K562 (cell line): ENCODE results near the gene CREG2. TPM values are rescaled to one million over a fixed set of nuclear protein-coding genes. Genes with fewer than 3 reads are reported as not detected.

Experiments
- ATF1 ChIP-seq, 2 experiments: fragments of 450-650 bp in 1 of 2; IDR thresholded peaks; 2 replicates each; pipeline ENCODE4 v1.6.1; 2016; ENCODE audit warnings: missing compliant biosample characterization in 1 of 2, missing genetic modification characterization in 1 of 2
- CBX5 ChIP-seq: IDR thresholded peaks from 2 replicates; pipeline ENCODE4 v1.6.1; 2014; ENCODE audit warnings: low read depth, borderline replicate concordance
- CTCF ChIP-seq, 3 experiments: IDR thresholded peaks in 2 of 3; conservative IDR thresholded peaks in 1 of 3; 2 replicates each; pipeline ENCODE4 v1.5.1; 2011 to 2012; ENCODE audit warnings: low read length in 3 of 3, mild to moderate bottlenecking in 3 of 3, control low read depth in 2 of 3, improper control_type of control experiment in 1 of 3, inconsistent platforms in 1 of 3, low read depth in 1 of 3, mixed read lengths in 1 of 3, moderate library complexity in 1 of 3; ENCODE audit not compliant: insufficient read depth in 2 of 3
- KLF16 ChIP-seq: IDR thresholded peaks from 2 replicates; pipeline ENCODE4 v1.6.1; 2016; ENCODE audit warnings: antibody characterized with exemption
- L3MBTL2 ChIP-seq: fragments of 450-650 bp; IDR thresholded peaks from 2 replicates; pipeline ENCODE4 v1.6.1; 2016; ENCODE audit warnings: mild to moderate bottlenecking, moderate library complexity
- NRF1 ChIP-seq, 2 experiments: fragments of 450-650 bp; IDR thresholded peaks in 1 of 2; conservative IDR thresholded peaks in 1 of 2; 2 replicates each; pipeline ENCODE4 v1.6.1; 2014; ENCODE audit warnings: mild to moderate bottlenecking in 2 of 2
- RAD21 ChIP-seq, 2 experiments: fragments of 250-450 bp in 1 of 2; fragments of 450-650 bp in 1 of 2; sonication (Bioruptor Pico) in 1 of 2; formaldehyde crosslinking in 1 of 2; IDR thresholded peaks in 1 of 2; conservative IDR thresholded peaks in 1 of 2; 2 replicates each; pipeline versions ENCODE4 v1.4.0 to v1.8.0; 2020 to 2022; ENCODE audit warnings: mild to moderate bottlenecking in 2 of 2, moderate library complexity in 1 of 2
- RBM25 ChIP-seq: fragments of 200-400 bp; formaldehyde crosslinking; IDR thresholded peaks from 2 replicates; pipeline ENCODE4 v1.6.1; 2018; ENCODE audit warnings: low read length, low read depth, moderate library complexity; ENCODE audit not compliant: severe bottlenecking
- SMARCA5 ChIP-seq: fragments of 450-650 bp; IDR thresholded peaks from 2 replicates; pipeline ENCODE4 v1.6.1; 2016
- SMC3 ChIP-seq: conservative IDR thresholded peaks from 2 replicates; pipeline ENCODE4 v1.6.1; 2011; ENCODE audit warnings: low read depth, low read length, improper control_type of control experiment; ENCODE audit not compliant: insufficient read depth
- SNRNP70 ChIP-seq: fragments of 200-400 bp; formaldehyde crosslinking; optimal IDR thresholded peaks from 2 replicates; pipeline ENCODE3; 2017; ENCODE audit warnings: low read depth, low read length
- STAG1 ChIP-seq: sonication (generic); formaldehyde crosslinking; IDR thresholded peaks from 2 replicates; pipeline ENCODE4 v1.5.0; 2020; ENCODE audit warnings: missing genetic modification reagents, borderline replicate concordance
- YY1 ChIP-seq, 3 experiments: IDR thresholded peaks; 2 replicates each; pipeline ENCODE4 v1.6.1; 2011; ENCODE audit warnings: low read length in 2 of 3, mild to moderate bottlenecking in 2 of 3, moderate library complexity in 2 of 3, borderline replicate concordance in 1 of 3, control low read depth in 1 of 3, low read depth in 1 of 3; ENCODE audit not compliant: insufficient read depth in 3 of 3, insufficient replicate concordance in 2 of 3, control insufficient read depth in 1 of 3, insufficient read length in 1 of 3; ENCODE audit errors: extremely low read depth in 1 of 3
- ZNF3 ChIP-seq: fragments of 250-450 bp; sonication (Bioruptor Pico); IDR thresholded peaks from 2 replicates; pipeline ENCODE4 v1.5.0; 2021; ENCODE audit warnings: mild to moderate bottlenecking, moderate library complexity
- polyA plus RNA-seq, 8 experiments: library from polyadenylated mRNA; depleted of rRNA in 4 of 8; stranded (reverse) in 5 of 8; unstranded in 3 of 8; fragments of >200 nt; fragmentation: Nextera tagmentation in 2 of 8; fragmentation: Illumina TruSeq in 1 of 8; extraction: Ambion mirVana in 2 of 8; extraction: Trizol in 1 of 8; gene quantifications; 2 replicates each; pipeline versions ENCODE4 v1.2.1 to v1.2.3, GENCODE V29; 2011 to 2014; ENCODE audit warnings: inconsistent platforms in 1 of 8, missing spikeins in 1 of 8
- total RNA-seq, 7 experiments: library from RNA; depleted of rRNA in 6 of 7; stranded (reverse); fragments of >200 nt in 6 of 7; fragmentation: Illumina TruSeq in 2 of 7; extraction: Trizol in 2 of 7; gene quantifications; 2 replicates each; pipeline versions ENCODE4 v1.2.1 to v1.2.3, GENCODE V29; 2011 to 2021; ENCODE audit warnings: low replicate concordance in 1 of 7
- TF ChIP-seq, protein P1 (sequence below): fragments of 450-650 bp; IDR thresholded peaks from 2 replicates; pipeline ENCODE4 v1.6.1; 2018; ENCODE audit not compliant: partially characterized antibody
- TF ChIP-seq, protein P2 (sequence below): fragments of 450-650 bp; formaldehyde crosslinking; IDR thresholded peaks from 2 replicates; pipeline ENCODE4 v1.4.0; 2020; ENCODE audit warnings: mild to moderate bottlenecking, moderate library complexity

The CREG2 gene
- total and polyA plus RNA-seq, 9 of the 15 experiments (the other 6 are each of a cell fraction or from before 2014, with no cell fraction given), result not detected

DNA sequence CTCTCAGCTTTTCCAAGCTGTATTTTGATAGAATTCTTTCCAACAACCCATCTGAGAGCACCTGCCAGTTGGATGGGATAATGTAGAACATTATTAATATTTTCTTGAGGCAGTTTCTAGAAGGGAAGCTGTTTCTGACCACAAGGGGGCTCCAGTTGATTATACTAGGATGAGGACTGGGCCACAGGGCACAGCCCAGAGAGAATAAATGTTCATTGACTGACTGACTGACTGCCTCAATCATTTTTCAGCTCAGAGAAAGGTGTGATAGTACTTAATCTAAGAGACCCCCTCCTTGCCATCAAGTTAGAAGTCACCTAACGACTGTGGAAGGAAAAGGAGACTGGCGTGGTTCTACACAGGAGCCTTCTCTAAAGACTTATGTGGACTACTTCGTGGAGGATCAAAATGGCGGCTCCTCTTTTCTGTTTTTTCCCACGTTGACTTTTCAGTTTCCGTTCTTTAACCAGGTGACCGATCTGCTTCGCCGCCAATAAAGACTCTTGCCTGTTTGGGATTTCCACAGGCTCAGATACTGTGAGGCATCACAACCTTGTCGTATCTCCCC lies 31.9 kb upstream of the CREG2 start (continued):
- TF ChIP-seq ATF1 (CRISPR knock-in tag; IDR thresholded peaks at IDR 0.05), result no peak
- 0 out of 2 replicates have a peak, but pooled peaks have one; percentile 6 for TF ChIP-seq ATF1 (tag; IDR thresholded peaks at IDR 0.05)
- TF ChIP-seq NRF1 (conservative IDR thresholded peaks at IDR 0.05 in 1 of 2, IDR thresholded peaks at IDR 0.05 in 1 of 2), result no peak
- TF ChIP-seq STAG1 (CRISPR knock-in tag), result peak; percentile 43; the same call in 1 of the 2 replicates
- no peak for TF ChIP-seq CBX5
- TF ChIP-seq, protein P1, sequence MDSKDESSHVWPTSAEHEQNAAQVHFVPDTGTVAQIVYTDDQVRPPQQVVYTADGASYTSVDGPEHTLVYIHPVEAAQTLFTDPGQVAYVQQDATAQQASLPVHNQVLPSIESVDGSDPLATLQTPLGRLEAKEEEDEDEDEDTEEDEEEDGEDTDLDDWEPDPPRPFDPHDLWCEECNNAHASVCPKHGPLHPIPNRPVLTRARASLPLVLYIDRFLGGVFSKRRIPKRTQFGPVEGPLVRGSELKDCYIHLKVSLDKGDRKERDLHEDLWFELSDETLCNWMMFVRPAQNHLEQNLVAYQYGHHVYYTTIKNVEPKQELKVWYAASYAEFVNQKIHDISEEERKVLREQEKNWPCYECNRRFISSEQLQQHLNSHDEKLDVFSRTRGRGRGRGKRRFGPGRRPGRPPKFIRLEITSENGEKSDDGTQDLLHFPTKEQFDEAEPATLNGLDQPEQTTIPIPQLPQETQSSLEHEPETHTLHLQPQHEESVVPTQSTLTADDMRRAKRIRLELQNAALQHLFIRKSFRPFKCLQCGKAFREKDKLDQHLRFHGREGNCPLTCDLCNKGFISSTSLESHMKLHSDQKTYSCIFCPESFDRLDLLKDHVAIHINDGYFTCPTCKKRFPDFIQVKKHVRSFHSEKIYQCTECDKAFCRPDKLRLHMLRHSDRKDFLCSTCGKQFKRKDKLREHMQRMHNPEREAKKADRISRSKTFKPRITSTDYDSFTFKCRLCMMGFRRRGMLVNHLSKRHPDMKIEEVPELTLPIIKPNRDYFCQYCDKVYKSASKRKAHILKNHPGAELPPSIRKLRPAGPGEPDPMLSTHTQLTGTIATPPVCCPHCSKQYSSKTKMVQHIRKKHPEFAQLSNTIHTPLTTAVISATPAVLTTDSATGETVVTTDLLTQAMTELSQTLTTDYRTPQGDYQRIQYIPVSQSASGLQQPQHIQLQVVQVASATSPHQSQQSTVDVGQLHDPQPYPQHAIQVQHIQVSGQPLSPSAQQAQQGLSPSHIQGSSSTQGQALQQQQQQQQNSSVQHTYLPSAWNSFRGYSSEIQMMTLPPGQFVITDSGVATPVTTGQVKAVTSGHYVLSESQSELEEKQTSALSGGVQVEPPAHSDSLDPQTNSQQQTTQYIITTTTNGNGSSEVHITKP, result no peak
- peak; percentile 70 for TF ChIP-seq L3MBTL2
- TF ChIP-seq, protein P2, sequence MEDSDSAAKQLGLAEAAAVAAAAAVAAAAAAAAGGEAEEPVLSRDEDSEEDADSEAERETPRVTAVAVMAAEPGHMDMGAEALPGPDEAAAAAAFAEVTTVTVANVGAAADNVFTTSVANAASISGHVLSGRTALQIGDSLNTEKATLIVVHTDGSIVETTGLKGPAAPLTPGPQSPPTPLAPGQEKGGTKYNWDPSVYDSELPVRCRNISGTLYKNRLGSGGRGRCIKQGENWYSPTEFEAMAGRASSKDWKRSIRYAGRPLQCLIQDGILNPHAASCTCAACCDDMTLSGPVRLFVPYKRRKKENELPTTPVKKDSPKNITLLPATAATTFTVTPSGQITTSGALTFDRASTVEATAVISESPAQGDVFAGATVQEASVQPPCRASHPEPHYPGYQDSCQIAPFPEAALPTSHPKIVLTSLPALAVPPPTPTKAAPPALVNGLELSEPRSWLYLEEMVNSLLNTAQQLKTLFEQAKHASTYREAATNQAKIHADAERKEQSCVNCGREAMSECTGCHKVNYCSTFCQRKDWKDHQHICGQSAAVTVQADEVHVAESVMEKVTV, result peak; percentile 59; the same call in 1 of the 2 replicates
- peak in 2 of 3 experiments; percentile 13 to 54 for TF ChIP-seq YY1 (IDR thresholded peaks at IDR 0.05; ENCODE audit: borderline replicate concordance in 1 of 3, control insufficient read depth in 1 of 3, extremely low read depth in 1 of 3, insufficient read depth in 3 of 3, insufficient read length in 1 of 3, insufficient replicate concordance in 2 of 3, low read depth in 1 of 3, low read length in 2 of 3)
- TF ChIP-seq RAD21 (CRISPR knock-in tag; conservative IDR thresholded peaks at IDR 0.05 in 1 of 2, IDR thresholded peaks at IDR 0.05 in 1 of 2), result peak; percentile 83 to 85
- 0 out of 2 replicates have a peak, but pooled peaks have one; percentile 50 for TF ChIP-seq SMC3
- TF ChIP-seq SMARCA5, result 0 out of 2 replicates have a peak, but pooled peaks have one; percentile 19
- peak; percentile 60 to 82 (median 68) for TF ChIP-seq CTCF (IDR thresholded peaks at IDR 0.05 in 2 of 3, conservative IDR thresholded peaks at IDR 0.05 in 1 of 3; ENCODE audit: insufficient read depth in 2 of 3, low read depth in 1 of 3, low read length in 3 of 3)
- peak; percentile 44 for TF ChIP-seq RBM25
- peak; percentile 99 for TF ChIP-seq ZNF3 (CRISPR knock-in tag)
- TF ChIP-seq SNRNP70, result no peak
- 0 out of 2 replicates have a peak, but pooled peaks have one; percentile 20 for TF ChIP-seq KLF16
- TF ChIP-seq, all 486 proteins: peak for 13
